ENCODE measurements around the gene RGMB.

Gene RGMB

GRCh38 chr5:98768160-98768959 is 5.1 kb upstream of the RGMB start:
- DNase-seq = no peak

- DNase-seq = no peak
Measured at GRCh38 chr5:98768960-98769209, 4.6 kb upstream of the RGMB start.

DNA sequence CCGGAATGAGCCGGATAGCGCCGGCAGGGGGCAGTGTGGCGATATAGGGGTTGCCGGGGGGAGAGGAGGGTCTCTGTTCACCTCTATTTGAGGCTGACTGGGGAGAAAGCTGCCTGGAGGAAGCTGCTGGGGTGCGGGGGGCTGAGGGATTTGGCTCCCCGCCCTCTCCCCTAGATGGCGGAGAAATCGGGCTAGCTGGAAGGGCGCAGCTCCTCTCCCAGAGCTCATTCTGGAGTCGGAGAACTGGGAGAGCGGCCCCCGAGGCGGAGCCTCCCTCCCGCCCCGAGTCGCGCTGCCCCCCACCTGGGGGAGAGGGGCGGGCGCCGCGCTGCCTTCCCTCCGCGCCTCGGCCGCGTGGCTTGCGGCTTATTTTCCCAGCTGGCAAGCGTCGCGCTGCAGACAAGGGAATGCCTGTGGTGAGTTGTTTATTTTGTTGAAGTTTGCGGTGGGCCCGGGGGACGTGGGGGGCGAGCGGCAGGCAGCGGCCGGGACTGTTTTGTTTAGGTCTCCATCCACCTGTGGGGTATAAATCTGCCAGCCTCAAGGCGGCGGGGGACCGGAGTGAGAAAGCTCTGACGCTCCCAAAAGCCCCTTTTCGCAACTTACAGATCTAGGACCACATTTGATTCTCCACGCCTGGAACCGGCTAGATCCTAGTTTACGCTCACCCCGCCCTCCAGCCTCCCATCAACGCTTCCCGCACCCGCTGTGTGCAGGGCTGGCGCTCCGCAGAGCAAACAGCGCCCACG is 4.1 kb upstream of the RGMB start:
- DNase-seq = no peak

DNA sequence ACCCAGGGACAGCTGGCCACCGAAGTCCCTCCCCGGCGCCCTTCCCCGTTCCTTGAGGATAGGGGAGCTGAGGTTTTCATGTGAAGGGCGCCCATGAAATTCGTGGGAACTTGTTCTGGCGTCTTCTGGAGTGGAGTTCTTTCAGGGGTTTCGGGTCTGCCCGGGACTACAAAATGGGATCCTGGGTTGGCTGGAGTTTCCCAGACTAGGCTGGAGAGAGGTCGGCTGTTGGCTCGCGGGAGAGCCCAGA is 3.6 kb upstream of the RGMB start:
- DNase-seq = no peak

- DNase-seq = no peak
Measured at GRCh38 chr5:98770209-98770910, 3.1 kb upstream of the RGMB start.

GRCh38 chr5:98770911-98771322 is 2.5 kb upstream of the RGMB start:
- no peak for DNase-seq

GRCh38 chr5:98771382-98772109 is 1.9 kb upstream of the RGMB start:
- peak; percentile 6 for DNase-seq

DNA sequence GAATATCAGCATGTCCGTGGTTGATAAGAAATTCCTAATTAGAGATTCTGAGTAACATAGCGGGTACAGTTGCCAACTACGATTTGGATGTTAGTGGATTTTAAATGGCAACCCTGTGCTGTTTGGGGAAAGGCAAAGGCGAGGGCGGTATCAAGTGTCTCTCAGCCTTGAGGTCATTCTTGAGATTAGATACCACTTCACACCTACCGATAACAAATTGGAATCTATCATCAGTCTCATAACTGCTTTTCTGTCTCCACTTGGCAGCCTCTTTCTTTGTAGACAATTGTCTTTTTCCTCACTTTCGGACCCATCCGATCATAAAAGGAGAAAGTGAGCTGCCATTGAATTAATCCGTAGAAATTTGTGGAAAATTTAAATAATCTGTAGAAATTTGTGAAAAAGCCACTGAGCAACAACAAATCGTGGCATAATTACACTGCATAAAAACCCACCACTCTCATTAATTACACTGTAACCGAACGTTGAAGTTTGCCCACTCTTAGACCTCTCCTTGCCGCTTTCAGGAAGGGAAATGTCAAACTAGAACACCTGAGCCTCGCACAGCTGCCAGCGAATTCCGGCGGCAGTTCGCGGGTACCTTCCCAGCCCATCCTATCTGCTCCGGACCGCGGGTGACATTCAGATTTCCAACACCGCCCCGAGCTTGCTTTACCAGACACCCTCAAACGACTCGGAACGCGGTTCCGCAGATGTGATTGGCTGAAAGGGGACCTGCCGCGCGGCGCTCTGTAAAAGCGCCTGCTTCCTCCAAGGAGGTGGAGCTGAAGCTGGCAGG is 849 bp upstream of the RGMB start:
- DNase-seq = no peak

DNA sequence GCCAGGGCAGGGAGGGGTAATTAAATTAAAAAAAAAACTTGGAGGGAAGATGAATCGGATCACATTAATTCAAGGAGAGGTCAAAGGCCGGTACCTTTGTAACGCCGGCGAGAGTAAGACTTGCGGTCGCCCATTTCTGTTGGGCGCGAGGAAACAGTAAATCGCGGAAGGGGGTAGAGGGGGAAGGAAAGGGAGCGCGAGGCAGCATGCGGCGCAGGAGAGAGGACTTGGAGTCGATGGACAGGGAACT is 324 bp upstream of the RGMB start:
- DNase-seq = no peak

DNA sequence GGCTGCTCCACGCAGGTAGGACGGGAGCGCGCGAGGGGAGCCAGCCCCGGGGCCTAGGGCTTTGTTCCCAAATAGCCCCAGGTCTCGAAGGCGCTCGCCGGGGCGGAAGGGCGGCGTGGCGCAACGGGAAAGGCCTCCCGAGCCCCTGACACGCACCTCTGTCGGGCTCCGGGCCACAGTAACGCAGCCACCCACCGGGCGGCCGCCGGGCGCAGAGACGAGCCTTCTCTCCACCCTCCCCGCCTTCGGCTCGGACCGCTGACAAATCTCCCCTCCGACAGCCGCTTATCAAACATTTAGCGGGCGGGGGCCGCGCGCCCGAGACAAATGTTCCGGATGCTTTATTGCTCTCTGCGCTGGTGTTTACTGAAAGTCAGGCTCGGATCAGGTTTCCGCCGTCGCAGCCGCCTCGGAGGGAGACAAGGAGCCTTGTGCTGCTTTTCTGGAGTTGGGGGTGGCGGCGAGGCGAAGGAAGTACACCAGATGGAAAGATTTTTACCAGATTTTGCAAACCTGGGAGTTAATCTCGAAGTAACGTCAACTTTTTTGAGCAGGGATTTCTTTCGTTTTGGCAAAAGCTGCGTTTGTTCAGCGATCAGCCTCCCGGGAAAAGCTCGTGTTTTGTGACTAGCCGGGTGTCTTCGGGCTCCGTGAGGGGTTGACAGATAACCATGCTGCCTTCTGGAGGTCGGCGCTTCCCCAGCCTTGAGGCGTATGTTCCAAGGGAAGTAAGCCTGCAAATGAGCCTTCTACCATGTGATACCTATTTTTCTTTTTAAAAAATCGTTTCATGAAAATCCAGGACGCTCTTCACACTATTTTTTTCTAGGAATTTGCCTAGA is 950 bp downstream of the RGMB start:
- no peak for DNase-seq

DNA sequence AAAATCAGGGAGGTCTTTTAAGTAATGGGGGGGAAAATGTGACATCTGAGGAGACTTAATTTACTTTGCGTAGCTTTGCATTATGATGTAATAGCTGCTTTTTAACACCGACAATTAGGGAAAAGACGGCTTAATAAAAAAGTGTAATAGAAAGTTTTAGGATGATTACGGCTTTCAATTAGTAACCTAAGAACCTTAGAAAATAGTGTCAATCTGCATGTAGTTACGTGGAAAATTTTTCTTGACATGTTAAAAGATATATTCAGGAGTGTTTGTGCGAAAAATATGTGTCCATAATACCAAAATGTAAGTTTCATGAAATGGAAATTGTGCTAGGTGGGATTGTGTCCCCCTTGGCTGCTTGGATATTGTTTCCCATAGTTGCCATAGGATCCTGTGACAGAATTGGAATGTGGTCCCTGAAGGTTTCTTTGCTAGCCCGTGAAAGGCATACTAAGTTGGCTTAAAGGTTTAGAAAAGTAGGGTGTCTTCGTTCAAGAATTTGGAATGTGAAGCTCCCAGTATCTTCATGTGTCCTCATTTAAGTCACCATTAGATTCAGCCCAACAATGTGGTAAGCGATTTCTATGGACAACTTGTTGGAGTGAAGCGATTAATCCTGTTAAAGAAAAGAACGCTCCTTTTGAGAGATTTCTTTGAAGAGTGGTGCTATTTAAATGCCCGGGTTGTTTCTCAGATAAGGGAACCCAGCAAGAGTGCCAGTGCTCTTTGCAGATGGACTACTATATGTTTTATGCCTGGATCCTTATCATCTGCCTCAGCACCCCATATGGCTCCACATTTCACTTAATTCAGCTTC is 2.0 kb downstream of the RGMB start:
- no peak for DNase-seq

GRCh38 chr5:98776066-98776705 is 2.7 kb downstream of the RGMB start:
- no peak for DNase-seq

DNA sequence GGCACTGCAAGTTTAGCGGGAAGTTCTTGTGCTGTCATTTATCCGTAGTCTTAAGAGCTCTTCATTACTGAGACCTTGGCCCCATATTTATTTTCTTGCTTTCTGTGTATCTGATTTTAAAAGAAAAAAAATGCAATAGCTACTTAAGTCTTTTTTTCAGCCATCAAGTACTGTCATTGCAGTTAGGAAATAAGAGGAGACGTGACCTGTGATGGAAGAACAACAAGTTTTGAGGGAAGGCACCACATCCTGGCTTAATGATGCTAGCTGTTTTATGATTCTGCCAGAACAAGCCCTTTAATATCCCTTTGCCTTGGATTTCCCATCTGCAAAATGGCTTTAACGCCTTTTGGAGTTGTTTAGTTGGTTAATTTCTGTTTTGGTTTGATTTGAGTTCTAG is 3.8 kb downstream of the RGMB start:
- no peak for DNase-seq

GRCh38 chr5:98779264-98779877 is 5.9 kb downstream of the RGMB start:
- DNase-seq = no peak

GRCh38 chr5:98780390-98780789 is 6.9 kb downstream of the RGMB start:
- DNase-seq = no peak

GRCh38 chr5:98781520-98781919 is 8.1 kb downstream of the RGMB start:
- no peak for DNase-seq

DNA sequence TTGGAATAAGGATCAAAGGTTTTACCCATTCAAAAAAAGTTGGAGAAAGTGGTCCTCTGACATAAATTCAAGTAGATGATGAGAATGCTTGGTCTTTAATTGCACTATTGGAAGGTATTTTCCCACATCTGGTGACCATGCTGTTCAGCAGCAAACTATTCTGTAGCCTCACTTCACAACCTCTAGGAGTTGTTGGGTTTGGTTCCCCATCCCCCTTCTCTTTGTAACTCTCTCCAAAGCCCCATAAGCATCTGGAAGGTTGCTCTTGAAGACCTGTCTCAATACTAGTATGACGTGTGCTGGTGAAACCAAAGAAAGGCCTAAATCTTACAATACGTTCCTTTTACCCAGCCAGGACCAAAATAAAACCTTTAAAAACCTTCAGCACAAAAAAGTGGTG is 8.5 kb downstream of the RGMB start:
- no peak for DNase-seq

GRCh38 chr5:98783051-98783649 is 9.7 kb downstream of the RGMB start:
- DNase-seq = no peak

- DNase-seq = no peak
Measured at GRCh38 chr5:98784411-98784810, 10.9 kb downstream of the RGMB start.

DNA sequence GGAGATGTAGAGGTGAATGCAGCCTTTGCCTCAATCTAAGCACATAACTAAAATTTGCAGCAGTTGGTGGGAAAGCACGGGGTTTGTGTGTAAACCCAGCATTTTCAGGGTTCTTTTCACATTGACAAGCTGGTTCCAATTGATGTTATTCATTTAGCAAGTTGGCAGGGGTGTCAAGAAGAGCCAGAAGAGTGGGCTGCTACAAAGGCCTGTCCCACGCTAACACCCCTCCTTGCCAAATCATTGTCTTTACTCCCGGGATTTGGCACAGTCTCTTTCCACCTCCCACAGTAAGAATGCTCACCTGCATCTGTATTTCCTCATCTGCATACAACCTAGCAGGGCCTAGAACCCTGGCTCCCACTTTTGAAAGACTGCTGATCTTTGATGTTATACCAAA is 11.8 kb downstream of the RGMB start:
- DNase-seq = no peak

Data from NK-92 treated with Interleukin-12 subunit alpha and Interleukin-12 subunit beta, amount 100 ng/mL, for 24 hours (cell line).